Thyroid gland (tissue), 4 donors: ENCODE measurements around the gene AFP.

Source experiments
- CTCF ChIP-seq, 6 experiments: fragments of 200-600 bp in 3 of 6; fragments of 450-650 bp in 3 of 6; sonication (generic) in 3 of 6; IDR thresholded peaks; one replicate each; pipeline ENCODE4 v1.5.1; 2016 to 2019; ENCODE audit warnings: antibody characterized with exemption in 6 of 6, mild to moderate bottlenecking in 2 of 6, inconsistent platforms in 1 of 6, moderate library complexity in 1 of 6
- POLR2A ChIP-seq, 2 donors: fragments of 450-650 bp; IDR thresholded peaks; one replicate each; pipeline ENCODE4 v1.6.1; 2017; ENCODE audit warnings: antibody characterized with exemption in 2 of 2, mild to moderate bottlenecking in 2 of 2, moderate library complexity in 1 of 2

GRCh38 chr4:73423184-73423583, 12.8 kb upstream of the AFP start:
- TF ChIP-seq CTCF (IDR thresholded peaks at IDR 0.05) (no peak), POLR2A (IDR thresholded peaks at IDR 0.05) (no peak)
